Right ventricle myocardium superior (tissue), 1 donor: ENCODE data around the gene TPM3. TPM values are rescaled to one million over a fixed set of nuclear protein-coding genes. Genes with fewer than 3 reads are reported as not detected.
"Not testable (repeated sequence)": the region's sequence is repeated elsewhere in the genome, so short reads cannot be mapped to it uniquely, and the experiment has no call there.

Experiments
- ATAC-seq: fragments of 200-7000 bp; cut with Tn5 transposase; one replicate; pipeline ENCODE4 v1.9.1; 2020; ENCODE audit warnings: mild to moderate bottlenecking; ENCODE audit not compliant: poor library complexity
- DNase-seq: peaks from one replicate; pipeline ENCODE4 v3.0.0-alpha.2; 2020
- intact Hi-C: fragments of 100-400 bp; cut with DNase I; formaldehyde crosslinking; loops from one replicate; pipeline ENCODE4 v1.11.2; 2022
- microRNA-seq: library from miRNA; unstranded; fragments of <30 nt; microRNA quantifications from one replicate; pipeline ENCODE4 v1.2.0, GENCODE V29; 2020
- total RNA-seq: library from RNA; stranded (reverse); fragmentation: NEBNext Ultra II Directional; extraction: Animal tissue kit (Norgen Biotek cat#: 25700); gene quantifications from one replicate; pipeline ENCODE4 v1.2.1, GENCODE V29; 2021
- donor health status: DM: no; HTN: yes; CAD: no; lungs with severe emphysema.

Gene TPM3
- total RNA-seq, 1 donor from 2014 or later, result 80.9 TPM

- DNase-seq (no peak), ATAC-seq (no peak)
- intact Hi-C loops, result no loop called here
Observed at GRCh38 chr1:154141240-154141639, 50.7 kb downstream of the TPM3 start.

DNA sequence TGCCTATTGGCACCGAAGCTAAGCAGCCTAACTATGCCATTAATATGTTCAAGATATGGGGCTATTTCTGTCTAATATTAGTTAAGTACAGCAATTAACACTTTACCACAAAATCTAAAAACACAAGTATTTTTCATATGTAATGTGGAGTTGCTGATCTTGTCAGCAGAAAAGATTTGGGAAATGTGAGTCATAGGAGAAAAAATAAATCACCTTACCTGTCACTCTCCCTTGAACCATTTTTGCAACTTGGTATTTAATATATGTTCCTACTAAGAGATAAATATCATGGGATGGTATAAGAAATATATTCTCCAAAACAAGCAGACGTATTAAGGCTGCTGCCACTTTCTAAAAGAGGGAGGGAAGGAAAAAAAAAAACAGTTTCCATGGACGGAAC, 54.0 kb downstream of the TPM3 start:
- no peak for ATAC-seq
- no peak for DNase-seq
- intact Hi-C loops, result no loop called here

DNA sequence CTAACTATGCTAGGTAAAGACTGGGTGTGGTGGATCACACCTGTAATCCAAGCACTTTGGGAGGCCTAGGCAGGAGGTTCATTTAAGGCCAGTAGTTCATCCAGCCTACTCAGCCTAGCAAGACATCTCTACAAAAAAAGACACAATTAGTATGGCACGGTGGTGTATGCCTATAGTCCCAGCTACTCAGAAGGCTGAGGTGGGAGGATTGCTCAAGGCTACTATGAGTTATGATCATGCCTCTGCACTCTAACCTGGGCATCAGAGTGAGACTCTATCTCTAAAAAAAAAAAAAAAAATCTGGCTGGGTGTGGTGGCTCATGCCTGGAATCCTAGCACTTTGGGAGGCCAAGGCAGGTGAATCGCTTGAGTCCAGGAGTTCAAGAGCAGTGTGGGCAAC, 58.6 kb downstream of the TPM3 start:
- intact Hi-C loops, result no loop called here
- DNase-seq (no peak), ATAC-seq (no peak)

DNA sequence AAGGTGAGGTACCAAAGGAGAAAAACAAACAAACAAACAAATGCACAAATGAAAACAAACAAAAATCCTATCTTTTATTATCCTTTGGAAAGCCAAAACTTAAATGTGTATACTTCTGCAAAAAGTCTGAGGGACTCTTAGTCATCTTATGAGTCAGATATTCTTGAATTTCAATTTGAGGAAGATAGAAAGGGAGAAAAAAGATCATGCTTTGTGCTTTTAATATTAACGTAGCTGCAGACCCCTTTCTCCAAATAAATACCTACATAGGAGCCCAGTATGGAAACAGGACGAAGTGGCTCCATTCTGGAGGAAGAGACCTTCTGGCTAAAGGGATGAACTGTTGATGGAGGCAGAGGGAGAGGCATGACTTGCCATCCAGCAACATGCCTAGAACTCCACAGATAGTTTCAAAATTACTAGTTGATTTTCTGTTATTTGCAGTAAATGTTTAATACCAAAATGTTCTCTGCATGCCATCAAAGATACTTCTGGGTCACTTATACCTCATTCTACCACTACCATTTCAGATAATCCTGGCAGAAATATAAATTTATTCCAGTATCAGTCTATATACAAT, 62.4 kb downstream of the TPM3 start:
- DNase-seq, result no peak
- ATAC-seq, result no peak
- intact Hi-C loops, result no loop called here

DNA sequence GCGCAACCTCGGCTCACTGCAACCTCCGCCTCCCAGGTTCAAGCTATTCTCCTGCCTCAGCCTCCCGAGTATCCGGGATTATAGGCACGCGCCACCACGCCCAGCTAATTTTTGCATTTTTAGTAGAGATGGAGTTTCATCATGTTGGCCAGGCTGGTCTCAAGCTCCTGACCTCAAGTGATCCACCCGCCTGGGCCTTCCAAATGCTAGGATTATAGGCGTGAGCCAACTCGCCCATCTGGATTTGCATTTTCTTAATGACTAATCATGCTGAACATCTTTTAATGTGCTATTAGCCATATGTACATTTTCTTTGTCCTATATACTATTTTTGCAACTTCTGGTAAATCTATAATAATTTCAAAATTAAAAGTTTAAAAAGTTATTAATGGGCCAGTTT, 68.7 kb downstream of the TPM3 start:
- DNase-seq, intact Hi-C loops, ATAC-seq: not testable (repeated sequence)

GRCh38 chr1:154117642-154118041, 74.3 kb downstream of the TPM3 start:
- intact Hi-C loops, result no loop called here
- DNase-seq (no peak), ATAC-seq (no peak)

GRCh38 chr1:154115180-154115579, 76.7 kb downstream of the TPM3 start:
- DNase-seq (no peak), ATAC-seq (no peak)
- intact Hi-C loops, result no loop called here

Small RNA genes within 50 kb of the gene (microRNA-seq; reads per million reads assigned to microRNA genes)
- gene MIR190B, result 1.6 reads per million

Other genes starting within 250 kb of the TPM3 start
- gene DENND4B, start 245.4 kb downstream of the TPM3 start, total RNA-seq, result 45.5 TPM
- gene CRTC2, start 233.5 kb downstream of the TPM3 start, total RNA-seq, result 20.8 TPM
- gene SLC39A1, start 228.6 kb downstream of the TPM3 start, total RNA-seq, result 46.9 TPM
- gene CREB3L4, start 224.2 kb downstream of the TPM3 start, total RNA-seq, result 4.1 TPM
- gene JTB, start 214.4 kb downstream of the TPM3 start, total RNA-seq, result 69.6 TPM
- gene RAB13, start 205.8 kb downstream of the TPM3 start, total RNA-seq, result 59.9 TPM
- 788 TPM for gene RPS27, start 201.3 kb downstream of the TPM3 start, total RNA-seq
- gene NUP210L, start 37.0 kb downstream of the TPM3 start, total RNA-seq, result 0.43 TPM
- not detected for gene CFAP141, start 14.2 kb upstream of the TPM3 start, total RNA-seq
- 91.2 TPM for gene UBAP2L, start 28.9 kb upstream of the TPM3 start, total RNA-seq
- 166 TPM for gene HAX1, start 80.5 kb upstream of the TPM3 start, total RNA-seq
- gene AQP10, start 129.0 kb upstream of the TPM3 start, total RNA-seq, result 0.08 TPM
- 11.0 TPM for gene ATP8B2, start 133.4 kb upstream of the TPM3 start, total RNA-seq
- gene IL6R, start 213.2 kb upstream of the TPM3 start, total RNA-seq, result 10.3 TPM